ENCODE results near the gene GCC2. TPM values are rescaled to one million over a fixed set of nuclear protein-coding genes. Genes with fewer than 3 reads are reported as not detected.

The GCC2 gene
- total and polyA plus RNA-seq, 2 experiments from 2014 or later = 43.4 to 172 TPM

DNA sequence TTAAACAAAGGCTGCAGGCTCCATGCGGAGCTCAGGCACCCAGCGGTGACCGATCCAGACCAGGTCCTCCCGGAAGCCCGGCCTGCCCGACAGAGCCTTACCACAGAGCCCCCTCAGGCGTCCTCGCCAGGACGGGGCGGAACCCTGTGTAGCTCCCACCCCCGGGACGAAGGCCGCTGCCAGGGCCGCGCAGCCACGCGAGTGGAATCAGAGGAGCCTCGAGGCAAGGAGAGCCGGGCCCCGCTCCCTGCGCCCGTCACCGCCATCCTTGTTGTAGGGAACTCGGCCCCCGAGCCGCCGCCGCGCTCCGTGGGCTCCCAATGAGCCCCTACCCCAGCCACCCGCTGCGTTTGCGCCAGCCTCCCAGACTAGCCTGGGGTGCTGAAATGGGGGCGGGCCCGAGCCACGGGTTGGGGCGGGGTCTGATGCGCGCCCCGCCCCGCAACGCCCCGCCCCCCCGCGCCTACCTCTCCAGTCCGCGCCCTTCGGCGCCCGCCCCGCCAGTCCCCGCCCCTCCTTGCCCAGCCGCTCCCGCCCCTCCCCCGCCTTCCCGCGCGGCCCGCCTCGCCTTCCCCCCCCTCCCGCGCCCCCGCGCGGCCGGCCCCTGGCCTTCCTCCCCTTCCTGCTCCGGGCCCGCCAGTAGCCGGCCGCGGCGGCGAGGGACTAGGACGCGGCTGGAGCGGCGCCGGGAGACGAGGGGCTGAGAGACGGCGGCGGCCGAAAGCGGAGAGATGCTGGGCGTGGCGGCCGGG is 85.0 kb downstream of the GCC2 start, which contains the start of gene LIMS1:
TSS of gene LIMS1 (plus strand) at position 639 of the 752 bp plus-strand sequence. CDS start at position 732, 93 bp downstream.
- H3F3A ChIP-seq (replicated peaks; ENCODE audit: low read depth) = no peaks in the 10 kb centered on the region
- DNase-seq (ENCODE audit: low spot score) (peak; percentile 85), ATAC-seq (peak; percentile 90)
- H2AFZ ChIP-seq = peak within 1 kb of the TSS; percentile 78; the same call in 1 of the 2 replicates
- H3K4me1 Mint-ChIP-seq = peaks cover 23% of the 10 kb centered on the region
- no peaks in the 10 kb centered on the region for H3K9me2 ChIP-seq (ENCODE audit: insufficient read depth)
- no peaks in the 10 kb centered on the region for H3K9me3 Mint-ChIP-seq
- peak within 1 kb of the TSS; percentile 92 for H3K4me3 Mint-ChIP-seq
- H4K20me1 ChIP-seq (replicated peaks; ENCODE audit: insufficient read depth) = peaks cover 20% of the 10 kb centered on the region
- H3K36me3 ChIP-seq (ENCODE audit: insufficient read depth) = no peaks in the 10 kb centered on the region
- H3K27ac ChIP-seq (ENCODE audit: low read depth) = peak within 1 kb of the TSS; percentile 94
- peaks cover 9% of the 10 kb centered on the region for H3K4me1 ChIP-seq (ENCODE audit: insufficient read depth)
- H3K4me3 ChIP-seq = peak within 1 kb of the TSS; percentile 78
- no peaks in the 10 kb centered on the region for H3K36me3 Mint-ChIP-seq (ENCODE audit: low read depth)
- peak within 1 kb of the TSS; percentile 86 for H3K4me2 ChIP-seq
- H3K27me3 ChIP-seq (ENCODE audit: insufficient read depth) = peaks cover 13% of the 10 kb centered on the region
- peaks cover 46% of the 10 kb centered on the region for H3K79me2 ChIP-seq (replicated peaks; ENCODE audit: insufficient read depth)
- TF ChIP-seq POLR2AphosphoS5 (IDR thresholded peaks at IDR 0.05; ENCODE audit: low read depth) (peak; percentile 91), ZNF331 (CRISPR knock-in tag; IDR thresholded peaks at IDR 0.05; ENCODE audit: low read depth) (no peak), EZH2phosphoT487 (IDR thresholded peaks at IDR 0.05; ENCODE audit: unreplicated experiment) (no peak), EZH2 (IDR thresholded peaks at IDR 0.05; ENCODE audit: low read depth, unreplicated experiment) (no peak), JUNB (IDR thresholded peaks at IDR 0.05; ENCODE audit: unreplicated experiment) (no peak), CREB1 (CRISPR knock-in tag; IDR thresholded peaks at IDR 0.05; ENCODE audit: low read depth) (no peak), NANOG (IDR thresholded peaks at IDR 0.05; ENCODE audit: borderline replicate concordance) (no peak), STAT1 (IDR thresholded peaks at IDR 0.05; ENCODE audit: unreplicated experiment) (no peak), ZNF114 (CRISPR knock-in tag; IDR thresholded peaks at IDR 0.05) (no peak)
- TF ChIP-seq, protein P1, sequence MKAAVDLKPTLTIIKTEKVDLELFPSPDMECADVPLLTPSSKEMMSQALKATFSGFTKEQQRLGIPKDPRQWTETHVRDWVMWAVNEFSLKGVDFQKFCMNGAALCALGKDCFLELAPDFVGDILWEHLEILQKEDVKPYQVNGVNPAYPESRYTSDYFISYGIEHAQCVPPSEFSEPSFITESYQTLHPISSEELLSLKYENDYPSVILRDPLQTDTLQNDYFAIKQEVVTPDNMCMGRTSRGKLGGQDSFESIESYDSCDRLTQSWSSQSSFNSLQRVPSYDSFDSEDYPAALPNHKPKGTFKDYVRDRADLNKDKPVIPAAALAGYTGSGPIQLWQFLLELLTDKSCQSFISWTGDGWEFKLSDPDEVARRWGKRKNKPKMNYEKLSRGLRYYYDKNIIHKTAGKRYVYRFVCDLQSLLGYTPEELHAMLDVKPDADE (IDR thresholded peaks at IDR 0.05) = no peak
- TF ChIP-seq, protein P2, sequence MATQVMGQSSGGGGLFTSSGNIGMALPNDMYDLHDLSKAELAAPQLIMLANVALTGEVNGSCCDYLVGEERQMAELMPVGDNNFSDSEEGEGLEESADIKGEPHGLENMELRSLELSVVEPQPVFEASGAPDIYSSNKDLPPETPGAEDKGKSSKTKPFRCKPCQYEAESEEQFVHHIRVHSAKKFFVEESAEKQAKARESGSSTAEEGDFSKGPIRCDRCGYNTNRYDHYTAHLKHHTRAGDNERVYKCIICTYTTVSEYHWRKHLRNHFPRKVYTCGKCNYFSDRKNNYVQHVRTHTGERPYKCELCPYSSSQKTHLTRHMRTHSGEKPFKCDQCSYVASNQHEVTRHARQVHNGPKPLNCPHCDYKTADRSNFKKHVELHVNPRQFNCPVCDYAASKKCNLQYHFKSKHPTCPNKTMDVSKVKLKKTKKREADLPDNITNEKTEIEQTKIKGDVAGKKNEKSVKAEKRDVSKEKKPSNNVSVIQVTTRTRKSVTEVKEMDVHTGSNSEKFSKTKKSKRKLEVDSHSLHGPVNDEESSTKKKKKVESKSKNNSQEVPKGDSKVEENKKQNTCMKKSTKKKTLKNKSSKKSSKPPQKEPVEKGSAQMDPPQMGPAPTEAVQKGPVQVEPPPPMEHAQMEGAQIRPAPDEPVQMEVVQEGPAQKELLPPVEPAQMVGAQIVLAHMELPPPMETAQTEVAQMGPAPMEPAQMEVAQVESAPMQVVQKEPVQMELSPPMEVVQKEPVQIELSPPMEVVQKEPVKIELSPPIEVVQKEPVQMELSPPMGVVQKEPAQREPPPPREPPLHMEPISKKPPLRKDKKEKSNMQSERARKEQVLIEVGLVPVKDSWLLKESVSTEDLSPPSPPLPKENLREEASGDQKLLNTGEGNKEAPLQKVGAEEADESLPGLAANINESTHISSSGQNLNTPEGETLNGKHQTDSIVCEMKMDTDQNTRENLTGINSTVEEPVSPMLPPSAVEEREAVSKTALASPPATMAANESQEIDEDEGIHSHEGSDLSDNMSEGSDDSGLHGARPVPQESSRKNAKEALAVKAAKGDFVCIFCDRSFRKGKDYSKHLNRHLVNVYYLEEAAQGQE (IDR thresholded peaks at IDR 0.05; ENCODE audit: unreplicated experiment) = no peak
- TF ChIP-seq, protein P3, sequence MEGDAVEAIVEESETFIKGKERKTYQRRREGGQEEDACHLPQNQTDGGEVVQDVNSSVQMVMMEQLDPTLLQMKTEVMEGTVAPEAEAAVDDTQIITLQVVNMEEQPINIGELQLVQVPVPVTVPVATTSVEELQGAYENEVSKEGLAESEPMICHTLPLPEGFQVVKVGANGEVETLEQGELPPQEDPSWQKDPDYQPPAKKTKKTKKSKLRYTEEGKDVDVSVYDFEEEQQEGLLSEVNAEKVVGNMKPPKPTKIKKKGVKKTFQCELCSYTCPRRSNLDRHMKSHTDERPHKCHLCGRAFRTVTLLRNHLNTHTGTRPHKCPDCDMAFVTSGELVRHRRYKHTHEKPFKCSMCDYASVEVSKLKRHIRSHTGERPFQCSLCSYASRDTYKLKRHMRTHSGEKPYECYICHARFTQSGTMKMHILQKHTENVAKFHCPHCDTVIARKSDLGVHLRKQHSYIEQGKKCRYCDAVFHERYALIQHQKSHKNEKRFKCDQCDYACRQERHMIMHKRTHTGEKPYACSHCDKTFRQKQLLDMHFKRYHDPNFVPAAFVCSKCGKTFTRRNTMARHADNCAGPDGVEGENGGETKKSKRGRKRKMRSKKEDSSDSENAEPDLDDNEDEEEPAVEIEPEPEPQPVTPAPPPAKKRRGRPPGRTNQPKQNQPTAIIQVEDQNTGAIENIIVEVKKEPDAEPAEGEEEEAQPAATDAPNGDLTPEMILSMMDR (conservative IDR thresholded peaks at IDR 0.05; ENCODE audit: low read depth in 2 of 2) = peak in 1 of 2 experiments; percentile 6; a peak in 1 of 4 replicates
- H3K27me3 Mint-ChIP-seq (ENCODE audit: insufficient read depth, low read depth, poor library complexity) = peaks cover 7% of the 10 kb centered on the region
- H3K27ac Mint-ChIP-seq = peak within 1 kb of the TSS; percentile 97
